ENCODE data around the gene NENF. TPM values are rescaled to one million over a fixed set of nuclear protein-coding genes. Genes with fewer than 3 reads are reported as not detected.

NENF gene
- total RNA-seq, 3 donors from 2014 or later: 78.9 to 142 (median 142) TPM

- H3K4me3 ChIP-seq: no peak overlapping the region
- no peaks in the 10 kb centered on the region for H3K27me3 ChIP-seq
- no peak for TF ChIP-seq POLR2AphosphoS5 (IDR thresholded peaks at IDR 0.05)
- no peak for TF ChIP-seq CTCF (IDR thresholded peaks at IDR 0.05)
- no peak for TF ChIP-seq POLR2A (IDR thresholded peaks at IDR 0.05)
- no peak overlapping the region for H3K27ac ChIP-seq
- intact Hi-C loops (cut with DNase I; ENCODE audit: low total_unique reads): no loop called here
- no peaks in the 10 kb centered on the region for H3K36me3 ChIP-seq
- no peaks in the 10 kb centered on the region for H3K9me3 ChIP-seq
- H3K4me1 ChIP-seq: no peaks in the 10 kb centered on the region
- no peak for DNase-seq (ENCODE audit: low spot score in 2 of 2)
Observed at GRCh38 chr1:212490276-212490675, 57.6 kb downstream of the NENF start.

GRCh38 chr1:212491454-212491853 is 58.7 kb downstream of the NENF start:
- no peaks in the 10 kb centered on the region for H3K27me3 ChIP-seq
- intact Hi-C loops (cut with DNase I; ENCODE audit: low total_unique reads): no loop called here
- no peaks in the 10 kb centered on the region for H3K4me1 ChIP-seq
- H3K27ac ChIP-seq: no peak overlapping the region
- DNase-seq (ENCODE audit: low spot score in 2 of 2): no peak
- no peak overlapping the region for H3K4me3 ChIP-seq
- H3K9me3 ChIP-seq: no peaks in the 10 kb centered on the region
- TF ChIP-seq POLR2AphosphoS5 (IDR thresholded peaks at IDR 0.05) (no peak), CTCF (IDR thresholded peaks at IDR 0.05) (no peak), POLR2A (IDR thresholded peaks at IDR 0.05) (no peak)
- no peaks in the 10 kb centered on the region for H3K36me3 ChIP-seq

Other genes with a start within 250 kb of the NENF start
- gene PPP2R5A, start 147.5 kb upstream of the NENF start, total RNA-seq: 10 to 100 TPM; 48.5 to 85.5 (median 57.4) TPM
- gene PACC1, start 18.0 kb upstream of the NENF start, total RNA-seq: 1 to 10 TPM; 2.7 to 6.2 (median 4.2) TPM
- 10 to 100 TPM in 2 of 3 donors, 1 to 10 TPM in 1; 6.7 to 90.9 (median 26.9) TPM for gene ATF3, start 175.8 kb downstream of the NENF start, total RNA-seq

Measured in breast epithelium (tissue), 4 donors.